Measurements from ENCODE around the gene TTLL6. TPM values are rescaled to one million over a fixed set of nuclear protein-coding genes. Genes with fewer than 3 reads are reported as not detected.

Gene TTLL6
- total and polyA plus RNA-seq, 2 of the 4 experiments (the other 2 are of a cell fraction), result not detected

- Histone ChIP-seq H3K18ac (ENCODE audit: low read depth, low read length) (no peak within 1 kb of the TSS), H4K8ac (ENCODE audit: low read depth in 2 of 2, low read length in 2 of 2) (no peak within 1 kb of the TSS), H2BK20ac (ENCODE audit: low read depth, low read length) (no peak within 1 kb of the TSS), H2BK15ac (ENCODE audit: low read depth, low read length) (no peak within 1 kb of the TSS), H3K27me3 (ENCODE audit: control insufficient read depth, insufficient read depth, low read length) (peaks cover 93% of the 10 kb centered on the region), H3K4me2 (ENCODE audit: low read depth, low read length) (no peak within 1 kb of the TSS), H3K14ac (replicated peaks; ENCODE audit: low read depth, low read length) (no peak within 1 kb of the TSS), H2AK9ac (replicated peaks; ENCODE audit: low read depth, low read length, poor library complexity) (no peak within 1 kb of the TSS), H3K9me1 (ENCODE audit: insufficient read depth, low read length) (no peaks in the 10 kb centered on the region), H3K9ac (ENCODE audit: low read depth, low read length) (no peak within 1 kb of the TSS), H3K4me3 (ENCODE audit: insufficient read depth, low read depth, low read length) (no peak within 1 kb of the TSS), H3K27ac (ENCODE audit: insufficient read depth, low read length) (no peak within 1 kb of the TSS), H3K23ac (ENCODE audit: low read depth, low read length) (no peak within 1 kb of the TSS), H3K36me3 (ENCODE audit: control insufficient read depth, insufficient read depth, low read length) (no peaks in the 10 kb centered on the region), H3K56ac (ENCODE audit: extremely low read depth, insufficient read depth, low read length) (no peak within 1 kb of the TSS), H2BK5ac (ENCODE audit: low read depth, low read length, poor library complexity, severe bottlenecking) (no peak within 1 kb of the TSS), H4K20me1 (ENCODE audit: insufficient read depth, low read length) (0 out of 2 replicates have a peak, but pooled peaks cover 22% of the 10 kb centered on the region), H2AK5ac (ENCODE audit: low read depth, low read length) (no peak within 1 kb of the TSS), H2AFZ (replicated peaks; ENCODE audit: low read length, poor library complexity) (peak within 1 kb of the TSS; percentile 3), H3K4me1 (ENCODE audit: control insufficient read depth, insufficient read depth, low read length) (no peaks in the 10 kb centered on the region), H4K5ac (ENCODE audit: low read depth, low read length) (no peak within 1 kb of the TSS), H3K9me3 (ENCODE audit: control insufficient read depth, insufficient read depth, low read length) (peaks cover 19% of the 10 kb centered on the region), H2BK120ac (ENCODE audit: low read depth, low read length) (no peak within 1 kb of the TSS), H3K79me1 (ENCODE audit: low read depth in 1 of 2, low read length in 2 of 2) (no peaks in the 10 kb centered on the region), H4K91ac (ENCODE audit: insufficient read depth, low read depth, low read length) (no peak within 1 kb of the TSS), H3K4ac (ENCODE audit: low read depth, low read length) (no peak within 1 kb of the TSS)
- TF ChIP-seq CEBPB (IDR thresholded peaks at IDR 0.05; ENCODE audit: low read depth, low read length) (no peak), SMC3 (IDR thresholded peaks at IDR 0.05; ENCODE audit: low read depth, low read length) (no peak), CHD1 (IDR thresholded peaks at IDR 0.05; ENCODE audit: low read depth, low read length) (no peak), MAZ (IDR thresholded peaks at IDR 0.05; ENCODE audit: borderline replicate concordance, low read depth, low read length) (no peak), ELK1 (IDR thresholded peaks at IDR 0.05; ENCODE audit: borderline replicate concordance, low read depth, low read length) (no peak)
- ChIA-PET CTCF (interaction anchor here (0.9 kb wide), 1 partner anchor 156 kb away, joined by 4 read pairs; no protein-coding TSS in a partner anchor), POLR2A (ENCODE audit: unreplicated experiment) (no interaction called here)
- ATAC-seq (ENCODE audit: low read depth) (no peak), DNase-seq (no peak)
- dilution Hi-C loops (cut with HindIII; ENCODE audit: low sequenced_read_pairs, unreplicated experiment) (no loop called here), intact Hi-C loops (cut with micrococcal nuclease) (loop anchor here (10.0 kb wide), 1 partner anchor 312 kb away; no protein-coding TSS in a partner anchor), in situ Hi-C loops (cut with MboI; ENCODE audit: low sequenced_read_pairs) (loop anchor here (10.0 kb wide), 1 partner anchor 312 kb away; no protein-coding TSS in a partner anchor)
- BruUV-seq (replicated peaks), result no TSS peak
- WGBS, 2 experiments (ENCODE audit: extremely low coverage in 2 of 2, insufficient read length in 1 of 2), result 4% methylated on average over 5 of the region's 21 CpGs; no CpG with 5 or more reads in 1 of the 2 experiments
Observed at GRCh38 chr17:48722201-48722907, 94.7 kb downstream of the TTLL6 start, which contains the start of gene PRAC1. Gene PRAC1 (minus strand): TSS chr17:48722518. CDS start chr17:48722392, 126 bp downstream.
